ENCODE data around the gene GTF2IRD2.
"Not testable (repeated sequence)": the region's sequence is repeated elsewhere in the genome, so short reads cannot be mapped to it uniquely, and the experiment has no call there.

DNA sequence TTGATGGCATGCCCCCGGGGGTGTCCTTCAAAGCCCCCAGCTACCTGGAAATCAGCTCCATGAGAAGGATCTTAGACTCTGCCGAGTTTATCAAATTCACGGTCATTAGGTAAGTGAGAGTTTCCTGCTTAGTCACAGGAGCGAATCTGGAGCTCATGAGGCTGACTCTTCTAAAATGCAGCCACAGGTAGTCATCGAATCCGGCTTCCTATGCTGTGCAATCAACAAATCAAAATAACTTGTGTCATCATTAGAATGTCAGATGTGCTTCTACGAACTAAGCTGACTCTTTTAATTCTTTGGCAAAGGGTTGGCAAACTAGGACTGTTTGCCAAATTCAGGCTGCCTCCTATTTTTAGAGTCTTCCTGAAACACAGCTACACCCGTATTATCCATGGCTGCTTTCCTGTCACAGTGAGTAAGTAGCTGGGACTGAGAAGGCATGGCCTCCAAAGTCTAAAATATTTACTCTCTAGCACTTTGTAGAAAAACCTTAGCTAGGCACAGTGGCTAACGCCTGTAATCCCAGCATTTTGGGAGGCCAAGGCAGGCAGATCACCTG lies 97.4 kb downstream of the GTF2IRD2 start:
- TF ChIP-seq, protein P1, sequence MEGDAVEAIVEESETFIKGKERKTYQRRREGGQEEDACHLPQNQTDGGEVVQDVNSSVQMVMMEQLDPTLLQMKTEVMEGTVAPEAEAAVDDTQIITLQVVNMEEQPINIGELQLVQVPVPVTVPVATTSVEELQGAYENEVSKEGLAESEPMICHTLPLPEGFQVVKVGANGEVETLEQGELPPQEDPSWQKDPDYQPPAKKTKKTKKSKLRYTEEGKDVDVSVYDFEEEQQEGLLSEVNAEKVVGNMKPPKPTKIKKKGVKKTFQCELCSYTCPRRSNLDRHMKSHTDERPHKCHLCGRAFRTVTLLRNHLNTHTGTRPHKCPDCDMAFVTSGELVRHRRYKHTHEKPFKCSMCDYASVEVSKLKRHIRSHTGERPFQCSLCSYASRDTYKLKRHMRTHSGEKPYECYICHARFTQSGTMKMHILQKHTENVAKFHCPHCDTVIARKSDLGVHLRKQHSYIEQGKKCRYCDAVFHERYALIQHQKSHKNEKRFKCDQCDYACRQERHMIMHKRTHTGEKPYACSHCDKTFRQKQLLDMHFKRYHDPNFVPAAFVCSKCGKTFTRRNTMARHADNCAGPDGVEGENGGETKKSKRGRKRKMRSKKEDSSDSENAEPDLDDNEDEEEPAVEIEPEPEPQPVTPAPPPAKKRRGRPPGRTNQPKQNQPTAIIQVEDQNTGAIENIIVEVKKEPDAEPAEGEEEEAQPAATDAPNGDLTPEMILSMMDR (IDR thresholded peaks at IDR 0.05), result not testable (repeated sequence)
- not testable (repeated sequence) for TF ChIP-seq POLR2A (IDR thresholded peaks at IDR 0.05)

Data from adrenal gland (tissue), 5 donors.